ENCODE measurements around the gene CAMTA1.
"Not testable (repeated sequence)": the region's sequence is repeated elsewhere in the genome, so short reads cannot be mapped to it uniquely, and the experiment has no call there.

The CAMTA1 gene

DNA sequence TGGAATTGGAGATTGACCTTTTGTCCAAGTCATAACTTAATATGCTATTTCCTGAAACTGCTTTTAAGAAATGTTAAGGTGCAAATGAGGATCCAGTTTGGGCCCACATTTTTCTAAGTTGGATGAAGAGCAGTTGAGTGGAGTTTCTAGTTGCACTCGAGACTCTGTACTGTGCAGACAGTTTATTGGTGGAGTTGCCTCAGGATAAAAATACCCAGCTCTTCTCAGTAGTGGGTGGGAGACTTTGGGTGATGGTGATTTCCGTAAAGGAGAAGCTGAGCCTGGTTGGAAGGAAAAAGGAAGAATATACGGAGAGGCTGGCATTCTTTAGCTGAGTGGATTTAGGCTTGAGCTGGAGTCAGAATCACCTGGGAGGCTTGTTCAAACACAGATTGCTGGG is 49.9 kb downstream of the CAMTA1 start:
- no peak for DNase-seq (ENCODE audit: low read depth)
- no peak overlapping the region for H3K4me3 ChIP-seq (ENCODE audit: low read depth, low read length)
- TF ChIP-seq, protein P1, sequence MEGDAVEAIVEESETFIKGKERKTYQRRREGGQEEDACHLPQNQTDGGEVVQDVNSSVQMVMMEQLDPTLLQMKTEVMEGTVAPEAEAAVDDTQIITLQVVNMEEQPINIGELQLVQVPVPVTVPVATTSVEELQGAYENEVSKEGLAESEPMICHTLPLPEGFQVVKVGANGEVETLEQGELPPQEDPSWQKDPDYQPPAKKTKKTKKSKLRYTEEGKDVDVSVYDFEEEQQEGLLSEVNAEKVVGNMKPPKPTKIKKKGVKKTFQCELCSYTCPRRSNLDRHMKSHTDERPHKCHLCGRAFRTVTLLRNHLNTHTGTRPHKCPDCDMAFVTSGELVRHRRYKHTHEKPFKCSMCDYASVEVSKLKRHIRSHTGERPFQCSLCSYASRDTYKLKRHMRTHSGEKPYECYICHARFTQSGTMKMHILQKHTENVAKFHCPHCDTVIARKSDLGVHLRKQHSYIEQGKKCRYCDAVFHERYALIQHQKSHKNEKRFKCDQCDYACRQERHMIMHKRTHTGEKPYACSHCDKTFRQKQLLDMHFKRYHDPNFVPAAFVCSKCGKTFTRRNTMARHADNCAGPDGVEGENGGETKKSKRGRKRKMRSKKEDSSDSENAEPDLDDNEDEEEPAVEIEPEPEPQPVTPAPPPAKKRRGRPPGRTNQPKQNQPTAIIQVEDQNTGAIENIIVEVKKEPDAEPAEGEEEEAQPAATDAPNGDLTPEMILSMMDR (conservative IDR thresholded peaks at IDR 0.05; ENCODE audit: low read depth, low read length), result no peak

DNA sequence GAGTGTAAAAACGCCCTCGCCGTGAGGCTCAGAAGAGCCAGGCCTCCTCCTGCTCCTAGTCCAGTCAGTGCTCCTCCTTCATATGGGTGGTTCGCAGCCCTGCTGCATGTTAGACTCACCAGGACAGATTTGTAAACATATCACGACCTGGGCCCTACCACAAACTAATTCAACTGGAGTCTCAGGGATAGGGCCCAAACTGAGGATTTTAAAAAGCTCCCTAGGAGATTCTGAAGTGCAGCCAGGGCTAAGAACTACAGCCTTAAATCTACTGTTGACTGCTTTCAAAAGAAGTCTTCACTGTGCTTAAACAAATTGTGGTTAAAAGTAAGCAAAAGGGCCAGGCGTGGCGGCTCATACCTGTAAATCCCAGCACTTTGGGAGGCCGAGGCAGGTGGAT is 57.0 kb downstream of the CAMTA1 start:
- TF ChIP-seq, protein P1 (conservative IDR thresholded peaks at IDR 0.05; ENCODE audit: low read depth, low read length), result no peak
- DNase-seq (ENCODE audit: low read depth), result no peak
- H3K4me3 ChIP-seq (ENCODE audit: low read depth, low read length), result no peak overlapping the region

DNA sequence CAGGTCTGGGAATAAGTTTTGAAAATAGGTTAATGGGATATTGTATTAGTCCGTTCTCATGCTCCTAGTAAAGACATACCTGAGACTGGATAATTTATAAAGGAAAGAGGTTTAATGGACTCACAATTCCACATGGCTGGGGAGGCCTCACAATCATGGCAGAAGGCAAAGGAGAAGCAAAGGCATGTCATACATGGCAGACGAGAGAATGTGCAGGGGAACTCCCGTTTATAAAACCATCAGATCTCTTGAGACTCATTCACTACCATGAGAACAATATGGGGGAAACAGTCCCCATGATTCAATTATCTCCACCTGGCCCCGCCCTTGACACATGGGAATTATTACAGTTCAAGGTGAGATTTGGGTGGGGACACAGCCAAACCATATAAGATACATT is 60.5 kb downstream of the CAMTA1 start:
- not testable (repeated sequence) for DNase-seq (ENCODE audit: low read depth); H3K4me3 ChIP-seq (ENCODE audit: low read depth, low read length)

DNA sequence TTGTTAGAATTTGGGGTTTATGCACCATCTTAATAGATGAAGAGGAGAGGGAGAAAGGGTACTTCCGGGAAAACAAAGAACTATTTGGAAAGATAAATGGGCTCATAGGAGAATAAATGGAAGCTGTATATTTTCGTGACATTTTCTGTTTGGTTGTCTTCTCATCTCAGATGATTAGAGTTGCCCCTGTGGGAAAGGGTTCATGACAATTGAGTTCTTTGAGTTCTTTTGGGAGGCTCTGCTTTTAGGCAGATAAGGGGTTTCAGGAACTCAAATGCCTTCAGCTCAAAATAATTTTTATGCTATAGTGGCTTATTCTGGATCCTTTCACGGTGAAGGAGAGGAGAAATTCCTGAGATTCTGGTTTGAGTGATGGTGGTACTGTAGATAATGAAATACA is 63.6 kb downstream of the CAMTA1 start:
- TF ChIP-seq, protein P1 (conservative IDR thresholded peaks at IDR 0.05; ENCODE audit: low read depth, low read length), result no peak
- no peak overlapping the region for H3K4me3 ChIP-seq (ENCODE audit: low read depth, low read length)

DNA sequence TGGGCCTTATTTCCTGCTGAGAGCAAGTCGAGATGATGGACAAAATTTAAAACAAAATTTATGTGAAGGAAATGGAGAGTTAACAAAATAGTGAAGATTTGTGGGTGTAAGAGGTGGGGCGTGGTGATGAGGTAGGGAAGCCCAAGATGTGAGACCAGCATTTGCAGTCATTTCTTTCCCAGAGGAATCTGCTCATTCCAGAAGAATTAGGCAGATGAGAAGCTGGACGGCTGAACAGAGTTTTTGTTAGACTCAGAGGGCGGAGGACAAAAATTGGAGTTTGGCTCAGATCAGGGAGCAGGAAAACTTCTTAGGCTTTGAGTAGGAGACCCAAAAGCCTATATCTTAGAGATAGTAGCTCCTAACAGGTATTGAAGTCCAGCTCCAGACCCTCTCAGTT is 65.3 kb downstream of the CAMTA1 start:
- H3K4me3 ChIP-seq (ENCODE audit: low read depth, low read length), result no peak overlapping the region
- DNase-seq (ENCODE audit: low read depth), result no peak
- TF ChIP-seq, protein P1 (conservative IDR thresholded peaks at IDR 0.05; ENCODE audit: low read depth, low read length), result no peak

More for the DNA sequence above, 63.6 kb downstream of the CAMTA1 start:
- no peak for DNase-seq (ENCODE audit: low read depth)

DNA sequence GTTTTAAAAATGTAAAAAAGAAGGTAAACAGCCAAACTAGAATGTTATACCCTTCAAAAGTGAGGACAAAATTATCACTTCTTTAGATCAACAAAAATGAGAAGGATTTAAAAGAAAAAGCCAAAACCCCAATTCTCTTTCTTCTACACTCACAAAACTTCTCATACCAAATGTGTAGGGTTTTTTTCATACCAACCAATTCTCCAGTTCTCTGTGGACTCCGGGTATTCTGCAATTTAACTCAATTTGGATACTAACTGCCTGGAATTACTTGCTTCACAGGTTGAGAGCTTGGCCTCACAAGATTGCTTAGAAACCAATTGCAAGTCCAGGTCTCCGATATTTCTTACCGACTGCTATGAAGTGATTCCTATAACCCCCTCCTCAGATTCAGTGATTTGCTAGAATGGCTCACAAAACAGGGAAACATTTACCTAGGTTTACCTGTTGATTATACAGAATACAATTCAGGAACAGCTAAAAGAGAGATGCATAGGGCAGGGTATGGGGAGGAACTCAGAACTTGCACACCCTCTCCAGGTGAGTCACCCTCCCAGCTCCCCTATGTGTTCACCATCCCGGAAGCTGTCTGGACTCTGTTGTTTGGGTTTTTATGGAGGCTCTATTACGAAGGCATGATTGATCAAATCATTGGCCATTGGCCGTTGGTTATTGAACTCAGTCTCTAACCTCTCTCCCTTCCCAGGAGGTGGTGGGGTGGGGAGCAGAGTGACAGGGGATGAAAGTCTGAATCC is 67.1 kb downstream of the CAMTA1 start:
- TF ChIP-seq, protein P1 (conservative IDR thresholded peaks at IDR 0.05; ENCODE audit: low read depth, low read length), result no peak
- no peak for DNase-seq (ENCODE audit: low read depth)
- H3K4me3 ChIP-seq (ENCODE audit: low read depth, low read length), result no peak overlapping the region

DNA sequence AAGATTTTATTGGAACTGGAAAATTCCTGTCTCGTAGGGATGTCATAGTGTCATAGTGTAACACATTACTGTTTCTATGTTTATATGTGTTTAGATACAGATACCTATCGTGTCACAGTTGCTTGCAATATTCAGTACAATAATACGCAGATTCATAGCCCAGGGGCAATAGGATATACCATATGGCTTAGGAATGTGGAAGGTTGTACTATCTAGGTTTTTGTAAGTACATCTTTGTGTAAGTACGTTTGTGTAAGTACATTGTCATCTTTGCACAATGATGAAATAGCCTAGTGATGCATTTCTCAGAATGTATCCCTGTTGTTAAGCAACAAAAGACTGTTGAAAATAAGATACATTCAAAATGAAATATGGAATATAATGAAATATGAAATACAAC is 68.9 kb downstream of the CAMTA1 start:
- DNase-seq (ENCODE audit: low read depth), result peak; percentile 72
- TF ChIP-seq, protein P1 (conservative IDR thresholded peaks at IDR 0.05; ENCODE audit: low read depth, low read length), result no peak
- no peak overlapping the region for H3K4me3 ChIP-seq (ENCODE audit: low read depth, low read length)

Data from choroid plexus epithelial cell (primary cell).